Stimulated activated effector memory CD8-positive, alpha-beta T cell treated with anti-CD3 and anti-CD28 coated beads, Interleukin-12 subunit alpha, Interleukin-12 subunit beta, amount 100 ng/mL, for 72 hours (primary cell): ENCODE measurements around the gene SMOC2.

Experiments
- ATAC-seq: fragments of 150-1000 bp; cut with Tn5 transposase; 2 replicates; pipeline ENCODE4 v1.10.0; 2021
- DNase-seq, 2 donors: peaks; one replicate each; pipeline ENCODE4 v3.0.0; 2021 to 2022; ENCODE audit warnings: low spot score in 2 of 2
- H3K27ac Mint-ChIP-seq: one replicate; pipeline ENCODE4 v1.8.0; 2022; ENCODE audit warnings: mild to moderate bottlenecking, mixed read lengths
- H3K36me3 Mint-ChIP-seq: one replicate; pipeline ENCODE4 v1.8.0; 2022; ENCODE audit warnings: mild to moderate bottlenecking, mixed read lengths
- H3K4me1 Mint-ChIP-seq: one replicate; pipeline ENCODE4 v1.8.0; 2022; ENCODE audit warnings: mixed read lengths
- H3K4me3 Mint-ChIP-seq: one replicate; pipeline ENCODE4 v1.8.0; 2022; ENCODE audit warnings: mild to moderate bottlenecking, mixed read lengths
- H3K9me3 Mint-ChIP-seq: one replicate; pipeline ENCODE4 v1.8.0; 2022; ENCODE audit warnings: mixed read lengths

Gene SMOC2

GRCh38 chr6:168475188-168476013 is 34.4 kb downstream of the SMOC2 start:
- Mint-ChIP-seq H3K4me3 (no peak overlapping the region), H3K9me3 (peaks cover 4% of the 10 kb centered on the region), H3K36me3 (no peaks in the 10 kb centered on the region), H3K27ac (no peak overlapping the region), H3K4me1 (no peaks in the 10 kb centered on the region)
- ATAC-seq (no peak), DNase-seq (no peak)

GRCh38 chr6:168479421-168479820 is 38.4 kb downstream of the SMOC2 start:
- H3K9me3 Mint-ChIP-seq = peaks cover 8% of the 10 kb centered on the region
- ATAC-seq = no peak
- H3K27ac Mint-ChIP-seq = no peak overlapping the region
- no peak for DNase-seq
- no peaks in the 10 kb centered on the region for H3K36me3 Mint-ChIP-seq
- no peak overlapping the region for H3K4me3 Mint-ChIP-seq
- no peaks in the 10 kb centered on the region for H3K4me1 Mint-ChIP-seq

GRCh38 chr6:168480481-168480880 is 39.5 kb downstream of the SMOC2 start:
- Mint-ChIP-seq H3K4me1 (no peaks in the 10 kb centered on the region), H3K9me3 (peaks cover 8% of the 10 kb centered on the region), H3K27ac (no peak overlapping the region), H3K4me3 (no peak overlapping the region), H3K36me3 (no peaks in the 10 kb centered on the region)
- DNase-seq = no peak
- ATAC-seq = no peak

- Mint-ChIP-seq H3K27ac (no peak overlapping the region), H3K4me3 (no peak overlapping the region), H3K36me3 (no peaks in the 10 kb centered on the region), H3K9me3 (no peaks in the 10 kb centered on the region), H3K4me1 (no peaks in the 10 kb centered on the region)
- no peak for DNase-seq
- no peak for ATAC-seq
Measured at GRCh38 chr6:168485818-168486217, 44.8 kb downstream of the SMOC2 start.

GRCh38 chr6:168490757-168491156 is 49.8 kb downstream of the SMOC2 start:
- H3K4me3 Mint-ChIP-seq = no peak overlapping the region
- no peaks in the 10 kb centered on the region for H3K36me3 Mint-ChIP-seq
- H3K4me1 Mint-ChIP-seq = no peaks in the 10 kb centered on the region
- H3K27ac Mint-ChIP-seq = no peak overlapping the region
- DNase-seq (no peak), ATAC-seq (no peak)
- H3K9me3 Mint-ChIP-seq = no peaks in the 10 kb centered on the region

- ATAC-seq (no peak), DNase-seq (no peak)
- Mint-ChIP-seq H3K4me3 (no peak overlapping the region), H3K4me1 (no peaks in the 10 kb centered on the region), H3K9me3 (no peaks in the 10 kb centered on the region), H3K36me3 (no peaks in the 10 kb centered on the region), H3K27ac (no peak overlapping the region)
Measured at GRCh38 chr6:168493976-168494375, 53.0 kb downstream of the SMOC2 start.

DNA sequence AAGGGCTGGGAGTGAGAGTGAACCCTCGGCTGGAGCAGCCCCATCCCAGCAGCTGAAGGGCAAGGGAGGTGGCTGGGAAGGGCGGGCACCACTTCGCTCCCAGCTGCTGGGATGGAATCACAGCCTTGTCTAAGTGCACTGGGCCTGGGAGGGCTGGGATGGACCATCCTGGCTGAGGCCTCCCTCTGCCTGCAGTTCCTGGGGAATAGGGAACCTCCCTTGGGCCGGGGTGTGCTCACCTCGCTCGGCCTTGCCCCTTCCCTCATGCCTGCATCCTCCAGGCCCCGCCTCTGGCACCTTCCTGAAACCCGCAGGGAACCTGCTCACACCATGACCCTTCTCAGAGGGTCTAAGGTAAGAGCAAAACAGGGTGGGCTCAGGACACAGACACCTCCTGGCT is 53.7 kb downstream of the SMOC2 start:
- Mint-ChIP-seq H3K27ac (no peak overlapping the region), H3K36me3 (no peaks in the 10 kb centered on the region), H3K4me1 (no peaks in the 10 kb centered on the region), H3K9me3 (no peaks in the 10 kb centered on the region), H3K4me3 (no peak overlapping the region)
- peak; percentile 31 for ATAC-seq
- DNase-seq = no peak

DNA sequence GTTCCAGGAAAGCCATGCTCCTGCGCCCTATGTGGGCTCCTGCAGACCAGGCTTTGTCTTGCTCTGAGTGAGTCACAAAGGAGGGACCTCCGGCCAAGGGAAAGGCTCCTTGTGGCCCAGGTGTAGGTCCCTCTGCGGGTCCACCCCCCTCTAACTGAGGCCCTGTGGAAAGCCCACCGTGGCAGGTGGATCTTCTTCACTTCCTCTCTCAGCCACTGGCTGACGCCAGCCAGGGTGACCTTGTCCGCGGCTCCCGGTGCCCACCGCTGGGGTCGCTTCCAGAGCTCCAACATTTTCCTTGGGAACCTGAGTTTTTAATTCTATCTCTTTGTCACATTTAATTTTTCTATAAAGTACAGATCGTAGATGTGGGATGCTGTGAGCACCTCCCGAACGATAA is 54.1 kb downstream of the SMOC2 start:
- no peaks in the 10 kb centered on the region for H3K9me3 Mint-ChIP-seq
- H3K4me3 Mint-ChIP-seq = no peak overlapping the region
- no peak for DNase-seq
- ATAC-seq = peak; percentile 4
- no peaks in the 10 kb centered on the region for H3K4me1 Mint-ChIP-seq
- no peaks in the 10 kb centered on the region for H3K36me3 Mint-ChIP-seq
- H3K27ac Mint-ChIP-seq = no peak overlapping the region

DNA sequence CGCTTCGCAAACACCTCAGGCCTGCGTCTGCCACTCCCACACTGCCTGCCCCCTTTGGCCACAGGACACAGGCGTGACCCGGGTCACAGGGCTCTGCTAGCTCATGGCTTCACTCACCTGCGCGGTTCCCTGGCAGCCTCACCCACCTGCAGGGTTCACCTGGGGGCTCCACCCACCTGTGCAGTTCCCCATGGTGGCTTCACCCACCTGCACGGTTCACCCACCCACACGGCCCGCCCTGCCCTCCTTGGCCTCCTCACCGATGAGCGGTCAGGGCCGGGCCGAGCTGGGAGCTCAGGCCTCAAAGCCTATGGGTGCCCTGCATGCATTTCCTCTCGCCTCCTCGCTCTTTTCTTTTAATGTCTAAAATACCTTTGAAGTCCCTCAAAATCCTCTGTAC is 54.7 kb downstream of the SMOC2 start:
- Mint-ChIP-seq H3K4me1 (no peaks in the 10 kb centered on the region), H3K36me3 (no peaks in the 10 kb centered on the region), H3K9me3 (no peaks in the 10 kb centered on the region), H3K27ac (no peak overlapping the region), H3K4me3 (no peak overlapping the region)
- ATAC-seq = peak; percentile 17
- DNase-seq = no peak

GRCh38 chr6:168496139-168496996 is 55.4 kb downstream of the SMOC2 start:
- DNase-seq (no peak), ATAC-seq (no peak)
- H3K4me3 Mint-ChIP-seq = no peak overlapping the region

DNA sequence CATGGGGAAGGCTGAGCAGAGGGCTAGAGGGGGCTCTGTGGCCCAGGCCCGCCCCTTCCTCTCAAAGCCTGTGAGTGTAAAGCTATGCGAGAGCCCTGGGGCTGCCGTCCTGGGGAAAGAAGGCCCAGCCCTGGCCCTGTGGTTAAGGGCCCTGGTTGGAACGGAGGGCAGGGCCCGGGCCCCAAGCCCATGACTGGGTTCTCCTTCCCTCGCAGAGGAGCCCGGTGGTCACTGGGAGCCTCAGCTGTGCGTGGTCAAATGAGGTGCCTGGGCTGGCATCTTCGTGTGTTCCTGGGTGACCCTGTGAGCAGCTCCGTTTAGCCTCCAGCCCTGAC is 56.0 kb downstream of the SMOC2 start:
- Mint-ChIP-seq H3K27ac (no peak overlapping the region), H3K36me3 (no peaks in the 10 kb centered on the region), H3K4me3 (no peak overlapping the region), H3K9me3 (no peaks in the 10 kb centered on the region), H3K4me1 (no peaks in the 10 kb centered on the region)
- DNase-seq (no peak), ATAC-seq (no peak)

More at GRCh38 chr6:168496139-168496996, 55.4 kb downstream of the SMOC2 start:
- Mint-ChIP-seq H3K4me1 (no peaks in the 10 kb centered on the region), H3K27ac (no peak overlapping the region), H3K36me3 (no peaks in the 10 kb centered on the region), H3K9me3 (no peaks in the 10 kb centered on the region)

- H3K4me1 Mint-ChIP-seq = no peaks in the 10 kb centered on the region
- no peaks in the 10 kb centered on the region for H3K9me3 Mint-ChIP-seq
- no peak overlapping the region for H3K4me3 Mint-ChIP-seq
- no peaks in the 10 kb centered on the region for H3K36me3 Mint-ChIP-seq
- ATAC-seq = no peak
- no peak for DNase-seq
- H3K27ac Mint-ChIP-seq = no peak overlapping the region
Measured at GRCh38 chr6:168497381-168497780, 56.4 kb downstream of the SMOC2 start.

DNA sequence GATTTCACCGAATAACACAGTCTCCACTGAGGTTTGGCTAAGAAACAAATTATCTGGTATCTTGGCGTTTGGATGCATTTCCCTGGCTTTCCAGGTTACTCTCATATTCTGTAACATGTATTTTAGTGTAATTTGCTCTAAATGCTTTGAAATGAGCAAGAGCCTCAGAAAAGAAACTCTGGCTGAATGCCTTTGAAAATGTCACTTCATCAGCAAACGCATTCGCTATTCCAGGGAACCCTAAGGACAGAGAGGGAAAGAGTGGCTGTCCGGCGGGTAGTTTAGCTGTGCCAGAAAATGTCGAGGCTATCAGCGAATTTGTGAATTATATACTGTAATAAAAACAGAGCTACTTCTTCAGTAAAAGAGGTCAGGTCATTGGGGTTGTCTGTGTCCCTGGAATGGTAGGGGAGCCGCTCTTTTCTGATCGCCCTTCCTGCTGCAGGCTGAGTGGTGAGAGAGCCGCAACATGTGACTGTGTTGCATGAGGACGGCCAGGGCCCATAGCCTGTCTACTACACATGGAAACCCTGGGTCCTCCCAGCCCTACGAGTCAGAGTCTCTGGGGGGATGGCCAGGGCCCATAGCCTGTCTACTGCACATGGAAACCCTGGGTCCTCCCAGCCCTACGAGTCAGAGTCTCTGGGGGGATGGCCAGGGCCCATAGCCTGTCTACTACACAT is 57.3 kb downstream of the SMOC2 start:
- Mint-ChIP-seq H3K27ac (no peak overlapping the region), H3K4me1 (no peaks in the 10 kb centered on the region), H3K9me3 (no peaks in the 10 kb centered on the region), H3K36me3 (no peaks in the 10 kb centered on the region), H3K4me3 (no peak overlapping the region)
- DNase-seq (no peak), ATAC-seq (no peak)

GRCh38 chr6:168499045-168499650 is 58.2 kb downstream of the SMOC2 start:
- Mint-ChIP-seq H3K27ac (no peak overlapping the region), H3K4me3 (no peak overlapping the region), H3K9me3 (no peaks in the 10 kb centered on the region), H3K36me3 (no peaks in the 10 kb centered on the region), H3K4me1 (no peaks in the 10 kb centered on the region)
- DNase-seq = no peak
- no peak for ATAC-seq

- no peaks in the 10 kb centered on the region for H3K9me3 Mint-ChIP-seq
- no peak overlapping the region for H3K4me3 Mint-ChIP-seq
- H3K4me1 Mint-ChIP-seq = no peaks in the 10 kb centered on the region
- peak; percentile 31 for ATAC-seq
- no peak for DNase-seq
- no peaks in the 10 kb centered on the region for H3K36me3 Mint-ChIP-seq
- no peak overlapping the region for H3K27ac Mint-ChIP-seq
Measured at GRCh38 chr6:168500519-168500918, 59.5 kb downstream of the SMOC2 start.
